Measurements from ENCODE around the gene EPAS1. TPM values are rescaled to one million over a fixed set of nuclear protein-coding genes. Genes with fewer than 3 reads are reported as not detected.

Gene EPAS1
- total and polyA plus RNA-seq, 2 experiments from 2014 or later = 1.4 to 4.8 TPM

- H3K27ac ChIP-seq = no peak overlapping the region
- H3K36me3 ChIP-seq = no peaks in the 10 kb centered on the region
- no peak for TF ChIP-seq CTCF (IDR thresholded peaks at IDR 0.05; ENCODE audit: low read depth, low read length)
- no peak overlapping the region for H3K4me3 ChIP-seq
- H3K9me3 ChIP-seq (ENCODE audit: low read depth) = no peaks in the 10 kb centered on the region
- DNase-seq (ENCODE audit: low read depth in 1 of 2, low spot score in 1 of 2) = no peak
- H3K4me1 ChIP-seq (ENCODE audit: low read depth) = peaks cover 10% of the 10 kb centered on the region
- peaks cover 66% of the 10 kb centered on the region for H3K27me3 ChIP-seq
Measured at GRCh38 chr2:46300406-46300832, 3.2 kb downstream of the EPAS1 start.

- no peak for DNase-seq (ENCODE audit: low read depth in 1 of 2, low spot score in 1 of 2)
- no peaks in the 10 kb centered on the region for H3K9me3 ChIP-seq (ENCODE audit: low read depth)
- TF ChIP-seq CTCF (IDR thresholded peaks at IDR 0.05; ENCODE audit: low read depth, low read length) = no peak
- H3K4me1 ChIP-seq (ENCODE audit: low read depth) = peaks cover 18% of the 10 kb centered on the region
- no peak overlapping the region for H3K27ac ChIP-seq
- H3K36me3 ChIP-seq = no peaks in the 10 kb centered on the region
- peaks cover 51% of the 10 kb centered on the region for H3K27me3 ChIP-seq
- H3K4me3 ChIP-seq = no peak overlapping the region
Measured at GRCh38 chr2:46302005-46302695, 4.9 kb downstream of the EPAS1 start.

DNA sequence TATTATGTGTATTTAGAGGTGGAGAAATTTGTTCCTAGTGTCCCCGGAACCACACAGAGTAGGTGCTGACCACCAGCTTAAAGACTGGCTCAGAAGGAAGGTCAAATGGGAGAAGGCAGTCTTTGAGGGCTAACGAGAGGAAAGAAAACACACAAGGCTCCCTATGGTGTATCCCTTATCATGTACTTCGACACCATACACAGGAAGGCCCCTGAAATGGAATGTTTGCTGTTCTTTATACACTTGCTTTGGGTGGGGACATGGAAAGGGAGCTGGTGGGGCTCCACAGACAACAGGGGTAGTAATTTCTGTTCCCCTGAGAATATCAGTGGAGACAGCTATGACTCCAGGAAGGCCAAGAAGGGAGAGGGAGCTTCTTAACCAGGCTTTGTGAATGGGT, 6.0 kb downstream of the EPAS1 start:
- H3K27me3 ChIP-seq = peaks cover 43% of the 10 kb centered on the region
- peaks cover 22% of the 10 kb centered on the region for H3K4me1 ChIP-seq (ENCODE audit: low read depth)
- DNase-seq (ENCODE audit: low read depth in 1 of 2, low spot score in 1 of 2) = no peak
- no peaks in the 10 kb centered on the region for H3K36me3 ChIP-seq
- no peak overlapping the region for H3K27ac ChIP-seq
- H3K9me3 ChIP-seq (ENCODE audit: low read depth) = no peaks in the 10 kb centered on the region
- no peak overlapping the region for H3K4me3 ChIP-seq
- TF ChIP-seq CTCF (IDR thresholded peaks at IDR 0.05; ENCODE audit: low read depth, low read length) = no peak

DNA sequence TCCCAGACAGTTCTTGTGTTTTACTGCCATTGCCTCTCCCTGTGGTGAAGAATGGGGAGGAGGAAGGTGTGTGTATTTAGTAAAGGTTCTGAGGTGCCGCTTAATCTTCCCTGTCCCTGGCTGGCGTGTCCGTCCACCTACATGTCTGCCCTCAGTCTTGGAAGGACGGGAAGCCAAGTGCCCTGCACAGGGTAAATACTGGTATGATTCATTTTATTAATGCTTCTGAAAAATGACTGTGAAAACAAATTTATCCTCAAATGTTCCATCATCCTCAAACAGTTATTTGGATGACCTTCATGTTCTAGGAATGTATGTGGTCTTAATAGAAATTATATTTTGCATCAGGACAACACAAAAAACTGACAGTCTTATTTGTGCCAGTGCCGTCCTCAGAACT, 6.6 kb downstream of the EPAS1 start:
- no peak for TF ChIP-seq CTCF (IDR thresholded peaks at IDR 0.05; ENCODE audit: low read depth, low read length)
- Histone ChIP-seq H3K36me3 (no peaks in the 10 kb centered on the region), H3K9me3 (ENCODE audit: low read depth) (no peaks in the 10 kb centered on the region), H3K27me3 (peaks cover 37% of the 10 kb centered on the region), H3K27ac (no peak overlapping the region), H3K4me3 (no peak overlapping the region), H3K4me1 (ENCODE audit: low read depth) (peaks cover 20% of the 10 kb centered on the region)
- no peak for DNase-seq (ENCODE audit: low read depth in 1 of 2, low spot score in 1 of 2)

GRCh38 chr2:46304635-46305034, 7.4 kb downstream of the EPAS1 start:
- Histone ChIP-seq H3K9me3 (ENCODE audit: low read depth) (no peaks in the 10 kb centered on the region), H3K36me3 (no peaks in the 10 kb centered on the region), H3K27me3 (peaks cover 29% of the 10 kb centered on the region), H3K4me1 (ENCODE audit: low read depth) (peaks cover 13% of the 10 kb centered on the region), H3K4me3 (no peak overlapping the region), H3K27ac (no peak overlapping the region)
- no peak for DNase-seq (ENCODE audit: low read depth in 1 of 2, low spot score in 1 of 2)
- no peak for TF ChIP-seq CTCF (IDR thresholded peaks at IDR 0.05; ENCODE audit: low read depth, low read length)

Data from cardiac muscle cell (in vitro differentiated cells and primary cell).